Trophoblast cell (in vitro differentiated cells and primary cell): ENCODE results near the gene CCDC93.

Source experiments
- DNase-seq, 2 donors: peaks; one replicate each; pipeline ENCODE4 v3.0.0-alpha.2; 2016
- H2AFZ ChIP-seq: 2 replicates; pipeline ENCODE4 v1.6.1; 2013; ENCODE audit warnings: low read length, moderate library complexity, mild to moderate bottlenecking; ENCODE audit not compliant: insufficient read depth, poor library complexity
- H2AK5ac ChIP-seq: 2 replicates; pipeline ENCODE4 v1.6.1; 2013; ENCODE audit warnings: mild to moderate bottlenecking, low read length
- H2BK120ac ChIP-seq: 2 replicates; pipeline ENCODE4 v1.6.1; 2013; ENCODE audit warnings: low read length, mild to moderate bottlenecking, moderate library complexity; ENCODE audit not compliant: insufficient read depth, poor library complexity
- H2BK12ac ChIP-seq: 2 replicates; pipeline ENCODE4 v1.6.1; 2013; ENCODE audit warnings: mild to moderate bottlenecking, low read length, moderate library complexity
- H2BK5ac ChIP-seq: 2 replicates; pipeline ENCODE4 v1.6.1; 2013; ENCODE audit warnings: low read length, low read depth, moderate library complexity, mild to moderate bottlenecking; ENCODE audit not compliant: poor library complexity
- H3K14ac ChIP-seq: 2 replicates; pipeline ENCODE4 v1.6.1; 2013; ENCODE audit warnings: mild to moderate bottlenecking, low read length
- H3K18ac ChIP-seq: 2 replicates; pipeline ENCODE4 v1.6.1; 2013; ENCODE audit warnings: mild to moderate bottlenecking, low read length
- H3K23ac ChIP-seq: 2 replicates; pipeline ENCODE4 v1.6.1; 2013; ENCODE audit warnings: low read length
- H3K27ac ChIP-seq: 2 replicates; pipeline ENCODE4 v1.5.1; 2013; ENCODE audit warnings: low read depth, mild to moderate bottlenecking, inconsistent platforms, low read length, moderate library complexity
- H3K27me3 ChIP-seq: 2 replicates; pipeline ENCODE4 v1.6.1; 2013; ENCODE audit warnings: inconsistent platforms, mild to moderate bottlenecking, low read length, moderate library complexity; ENCODE audit not compliant: insufficient read depth
- H3K36me3 ChIP-seq, 2 experiments: 1 replicate in 1 of 2; 2 replicates in 1 of 2; pipeline ENCODE4 v1.6.1; 2013; ENCODE audit warnings: low read length in 2 of 2, mild to moderate bottlenecking in 2 of 2, moderate library complexity in 1 of 2; ENCODE audit not compliant: insufficient read depth in 2 of 2, control insufficient read depth in 1 of 2
- H3K4ac ChIP-seq: 2 replicates; pipeline ENCODE4 v1.6.1; 2013; ENCODE audit warnings: low read depth, mild to moderate bottlenecking, low read length, moderate library complexity
- H3K4me1 ChIP-seq, 2 experiments: 1 replicate in 1 of 2; 2 replicates in 1 of 2; pipeline ENCODE4 v1.6.1; 2013; ENCODE audit warnings: low read length in 2 of 2, mild to moderate bottlenecking in 2 of 2, moderate library complexity in 1 of 2; ENCODE audit not compliant: insufficient read depth in 2 of 2, control insufficient read depth in 1 of 2
- H3K4me2 ChIP-seq: 2 replicates; pipeline ENCODE4 v1.6.1; 2013; ENCODE audit warnings: inconsistent platforms, mild to moderate bottlenecking, low read length, moderate library complexity
- H3K4me3 ChIP-seq: 2 replicates; pipeline ENCODE4 v1.5.1; 2013; ENCODE audit warnings: mild to moderate bottlenecking, low read depth, low read length, inconsistent platforms
- H3K79me1 ChIP-seq: one replicate; pipeline ENCODE4 v1.6.1; 2013; ENCODE audit warnings: low read length
- H3K79me2 ChIP-seq: 2 replicates; pipeline ENCODE4 v1.6.1; 2013; ENCODE audit warnings: low read length, mild to moderate bottlenecking; ENCODE audit not compliant: control insufficient read depth, insufficient read depth, poor library complexity
- H3K9ac ChIP-seq: 2 replicates; pipeline ENCODE4 v1.6.1; 2013; ENCODE audit warnings: mild to moderate bottlenecking, low read length
- H3K9me3 ChIP-seq: 2 replicates; pipeline ENCODE4 v1.6.1; 2013; ENCODE audit warnings: low read depth, mild to moderate bottlenecking, control low read depth, inconsistent platforms, low read length; ENCODE audit not compliant: insufficient read depth
- H4K12ac ChIP-seq: 2 replicates; pipeline ENCODE4 v1.6.1; 2013; ENCODE audit warnings: low read depth, mild to moderate bottlenecking, low read length, moderate library complexity
- H4K8ac ChIP-seq: 2 replicates; pipeline ENCODE4 v1.6.1; 2013; ENCODE audit warnings: low read depth, mild to moderate bottlenecking, low read length, moderate library complexity
- H4K91ac ChIP-seq: one replicate; pipeline ENCODE4 v1.6.1; 2013; ENCODE audit warnings: low read depth, mild to moderate bottlenecking, low read length, moderate library complexity
- WGBS: extraction: QIAGEN DNeasy Blood & Tissue Kit; methylation state at CpG from one replicate; pipeline ENCODE4 v1.1.7; 2013; ENCODE audit warnings: missing lambda C conversion rate; ENCODE audit not compliant: insufficient read length, insufficient coverage; ENCODE audit errors: extremely low coverage; 5-methylcytosine and 5-hydroxymethylcytosine counted together

CCDC93 gene

DNA sequence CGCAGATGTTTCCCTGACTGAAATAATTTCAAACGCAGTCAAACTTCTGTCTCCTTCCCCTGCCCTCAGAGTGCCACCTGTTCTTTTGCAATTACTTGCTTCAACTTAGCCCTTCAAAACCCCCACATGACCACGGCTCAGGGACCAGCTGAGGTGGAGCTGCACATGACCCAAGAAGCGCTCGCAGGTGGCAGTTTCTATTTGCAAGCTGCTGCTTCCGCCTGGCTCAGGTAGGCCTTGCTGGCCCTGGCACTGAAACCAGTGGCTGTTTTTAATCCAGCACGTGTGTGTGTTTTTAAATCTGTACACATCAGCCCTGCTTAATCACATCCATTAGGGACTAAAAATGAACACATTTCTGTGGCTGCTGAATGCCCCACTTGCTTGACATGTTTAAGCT lies 95.3 kb downstream of the CCDC93 start:
- whole genome bisulfite sequencing, result no CpG with 5 or more reads among the region's 7 CpGs
- H3K4me2 ChIP-seq, result no peak overlapping the region
- no peak overlapping the region for H2AFZ ChIP-seq
- H3K27me3 ChIP-seq, result no peaks in the 10 kb centered on the region
- H2AK5ac ChIP-seq, result no peak overlapping the region
- no peak overlapping the region for H4K8ac ChIP-seq
- no peak overlapping the region for H3K18ac ChIP-seq
- H3K4ac ChIP-seq, result no peak overlapping the region
- DNase-seq, result no peak
- no peak overlapping the region for H3K14ac ChIP-seq
- H3K79me2 ChIP-seq, result no peaks in the 10 kb centered on the region
- H3K9me3 ChIP-seq, result peaks cover 2% of the 10 kb centered on the region
- H2BK5ac ChIP-seq, result no peak overlapping the region
- H4K91ac ChIP-seq, result no peak overlapping the region
- H3K36me3 ChIP-seq, result peaks cover 29 to 53% of the 10 kb centered on the region in 2 experiments
- H4K12ac ChIP-seq, result no peak overlapping the region
- no peak overlapping the region for H3K9ac ChIP-seq
- no peak overlapping the region for H2BK120ac ChIP-seq
- H3K23ac ChIP-seq, result no peak overlapping the region
- H3K4me1 ChIP-seq, result no peaks in the 10 kb centered on the region
- no peak overlapping the region for H2BK12ac ChIP-seq
- H3K4me3 ChIP-seq, result no peak overlapping the region
- no peak overlapping the region for H3K27ac ChIP-seq
- H3K79me1 ChIP-seq, result no peaks in the 10 kb centered on the region

- no peak overlapping the region for H3K4me2 ChIP-seq
- no peaks in the 10 kb centered on the region for H3K79me1 ChIP-seq
- H3K14ac ChIP-seq, result no peak overlapping the region
- no peak overlapping the region for H2BK12ac ChIP-seq
- no peak overlapping the region for H3K9ac ChIP-seq
- no peak overlapping the region for H4K12ac ChIP-seq
- DNase-seq, result no peak
- no peaks in the 10 kb centered on the region for H3K27me3 ChIP-seq
- H3K4me1 ChIP-seq, result no peaks in the 10 kb centered on the region
- H2AFZ ChIP-seq, result no peak overlapping the region
- H3K4me3 ChIP-seq, result no peak overlapping the region
- no peak overlapping the region for H3K27ac ChIP-seq
- H3K23ac ChIP-seq, result no peak overlapping the region
- peaks cover 21 to 43% of the 10 kb centered on the region in 2 experiments for H3K36me3 ChIP-seq
- H4K91ac ChIP-seq, result no peak overlapping the region
- H4K8ac ChIP-seq, result no peak overlapping the region
- H2BK120ac ChIP-seq, result no peak overlapping the region
- no peak overlapping the region for H2BK5ac ChIP-seq
- no peaks in the 10 kb centered on the region for H3K79me2 ChIP-seq
- no peaks in the 10 kb centered on the region for H3K9me3 ChIP-seq
- no peak overlapping the region for H2AK5ac ChIP-seq
- no peak overlapping the region for H3K4ac ChIP-seq
- WGBS, result no CpG with 5 or more reads among the region's 19 CpGs
- no peak overlapping the region for H3K18ac ChIP-seq
Observed at GRCh38 chr2:117917223-117917917, 96.5 kb downstream of the CCDC93 start.

GRCh38 chr2:117902933-117903332 lies 110.9 kb downstream of the CCDC93 start:
- WGBS, result no CpG with 5 or more reads among the region's 7 CpGs
- no peaks in the 10 kb centered on the region for H3K9me3 ChIP-seq

DNA sequence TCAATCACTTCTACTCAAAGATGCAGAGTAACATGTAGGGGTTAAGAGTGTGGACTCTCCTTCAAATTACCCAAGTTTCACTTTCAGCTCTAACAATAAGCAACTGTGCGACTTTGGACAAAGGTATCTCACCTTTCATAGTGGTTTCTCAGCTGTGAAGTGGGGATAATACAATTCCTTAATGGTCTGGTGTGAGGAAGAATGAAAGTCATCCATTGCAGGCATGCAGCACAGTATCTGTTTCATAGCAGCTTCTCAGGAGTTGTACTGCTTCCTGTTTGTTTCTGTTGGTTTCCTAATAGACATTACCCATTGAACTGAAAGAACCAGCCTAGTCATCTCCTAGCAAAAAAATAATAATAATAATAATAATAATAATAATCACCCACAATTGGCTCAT lies 125.0 kb downstream of the CCDC93 start:
- WGBS, result no CpG with 5 or more reads among the region's 1 CpG
- H2AK5ac ChIP-seq, result no peak overlapping the region
- H3K27ac ChIP-seq, result no peak overlapping the region
- H3K9ac ChIP-seq, result no peak overlapping the region
- H3K4ac ChIP-seq, result no peak overlapping the region
- no peak overlapping the region for H2BK12ac ChIP-seq
- no peak overlapping the region for H4K12ac ChIP-seq
- no peak overlapping the region for H3K23ac ChIP-seq
- H2AFZ ChIP-seq, result no peak overlapping the region
- H3K79me2 ChIP-seq, result no peaks in the 10 kb centered on the region
- H2BK5ac ChIP-seq, result no peak overlapping the region
- H3K4me1 ChIP-seq, result no peaks in the 10 kb centered on the region
- no peak overlapping the region for H4K91ac ChIP-seq
- H3K4me3 ChIP-seq, result no peak overlapping the region
- H3K4me2 ChIP-seq, result no peak overlapping the region
- H2BK120ac ChIP-seq, result no peak overlapping the region
- no peak overlapping the region for H3K18ac ChIP-seq
- no peak overlapping the region for H3K14ac ChIP-seq
- H3K9me3 ChIP-seq, result no peaks in the 10 kb centered on the region
- H4K8ac ChIP-seq, result no peak overlapping the region
- H3K36me3 ChIP-seq, result no peaks in the 10 kb centered on the region
- DNase-seq, result no peak
- no peaks in the 10 kb centered on the region for H3K27me3 ChIP-seq
- H3K79me1 ChIP-seq, result no peaks in the 10 kb centered on the region

More at GRCh38 chr2:117902933-117903332, 110.9 kb downstream of the CCDC93 start:
- no peak overlapping the region for H2AK5ac ChIP-seq
- no peak overlapping the region for H3K23ac ChIP-seq
- no peak overlapping the region for H2AFZ ChIP-seq
- no peak overlapping the region for H4K8ac ChIP-seq
- H3K36me3 ChIP-seq, result no peaks in the 10 kb centered on the region
- H3K4ac ChIP-seq, result no peak overlapping the region
- no peaks in the 10 kb centered on the region for H3K79me2 ChIP-seq
- no peak overlapping the region for H3K14ac ChIP-seq
- H3K27me3 ChIP-seq, result no peaks in the 10 kb centered on the region
- no peaks in the 10 kb centered on the region for H3K79me1 ChIP-seq
- H2BK5ac ChIP-seq, result no peak overlapping the region
- H3K4me1 ChIP-seq, result no peaks in the 10 kb centered on the region
- no peak overlapping the region for H3K4me3 ChIP-seq
- no peak overlapping the region for H2BK120ac ChIP-seq
- no peak overlapping the region for H4K91ac ChIP-seq
- no peak overlapping the region for H3K4me2 ChIP-seq
- no peak for DNase-seq
- H3K18ac ChIP-seq, result no peak overlapping the region
- H4K12ac ChIP-seq, result no peak overlapping the region
- no peak overlapping the region for H3K9ac ChIP-seq
- H2BK12ac ChIP-seq, result no peak overlapping the region
- no peak overlapping the region for H3K27ac ChIP-seq
